GM23338 (cell line): Measurements from ENCODE around the gene LRRN4.

ENCODE experiments used
- CREB1 ChIP-seq: fragments of 250-450 bp; sonication (Bioruptor Pico); IDR thresholded peaks from 2 replicates; pipeline ENCODE4 v1.5.0; 2020; ENCODE audit warnings: low read depth, mild to moderate bottlenecking, moderate library complexity
- CTCF ChIP-seq, 2 experiments: fragments of 200-600 bp in 1 of 2; sonication (generic) in 1 of 2; conservative IDR thresholded peaks; 2 replicates each; pipeline versions ENCODE4 v1.5.1 to v1.6.1; 2016 to 2017; ENCODE audit warnings: antibody characterized with exemption in 2 of 2, low read depth in 2 of 2, mild to moderate bottlenecking in 2 of 2, moderate library complexity in 1 of 2
- ETS1 ChIP-seq: IDR thresholded peaks from 2 replicates; pipeline ENCODE4 v1.6.1; 2016; ENCODE audit warnings: antibody characterized with exemption
- EZH2 ChIP-seq: fragments of 200-600 bp; sonication (generic); IDR thresholded peaks from one replicate; pipeline ENCODE4 v1.8.0; 2017; ENCODE audit warnings: antibody characterized with exemption, mild to moderate bottlenecking, low read depth; ENCODE audit not compliant: unreplicated experiment
- EZH2phosphoT487 ChIP-seq: fragments of 200-600 bp; sonication (generic); IDR thresholded peaks from one replicate; pipeline ENCODE4 v1.8.1; 2018; ENCODE audit warnings: antibody characterized with exemption; ENCODE audit not compliant: unreplicated experiment
- POLR2AphosphoS5 ChIP-seq: IDR thresholded peaks from 2 replicates; pipeline ENCODE4 v1.6.1; 2016; ENCODE audit warnings: antibody characterized with exemption, low read depth

GRCh38 chr20:6034134-6034969 is 19.5 kb downstream of the LRRN4 start:
- TF ChIP-seq CREB1 (CRISPR knock-in tag) = no peak
- no peak for TF ChIP-seq EZH2phosphoT487
- TF ChIP-seq CTCF (conservative IDR thresholded peaks at IDR 0.05; ENCODE audit: low read depth in 2 of 2) = no peak
- no peak for TF ChIP-seq POLR2AphosphoS5
- TF ChIP-seq EZH2 = no peak
- TF ChIP-seq ETS1 = no peak
